ENCODE measurements around the gene FUCA1. TPM values are rescaled to one million over a fixed set of nuclear protein-coding genes. Genes with fewer than 3 reads are reported as not detected.

Gene FUCA1
- total RNA-seq, 2 experiments from 2014 or later: 3.6 to 4.1 TPM

DNA sequence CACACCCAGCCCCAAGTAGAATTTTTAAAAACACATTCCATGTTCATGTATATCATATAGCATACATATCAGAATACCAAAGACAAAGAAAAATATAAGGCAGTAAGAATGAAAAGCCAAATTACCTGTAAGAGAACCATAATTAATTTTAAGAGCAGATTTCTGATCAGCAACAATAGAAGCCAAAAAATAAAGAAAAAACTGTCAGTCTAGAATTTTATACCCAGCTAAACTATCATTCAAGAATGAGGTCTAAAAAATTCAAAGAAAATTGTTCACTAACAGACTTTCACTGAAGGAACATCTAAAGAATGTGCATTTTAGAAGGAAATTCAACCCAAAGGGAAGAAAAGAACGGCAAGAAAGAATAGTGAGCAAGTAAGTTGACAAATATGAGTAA is 10.6 kb upstream of the FUCA1 start:
- Histone ChIP-seq H3K4me1 (ENCODE audit: insufficient read depth, low read length) (no peaks in the 10 kb centered on the region), H3K27ac (ENCODE audit: low read depth in 1 of 2, low read length in 2 of 2) (no peak overlapping the region), H3K27me3 (ENCODE audit: control insufficient read depth in 1 of 2, insufficient read depth in 2 of 2, low read length in 2 of 2) (peaks cover 0 to 5% of the 10 kb centered on the region in 2 experiments), H3K36me3 (ENCODE audit: insufficient read depth, low read length) (no peaks in the 10 kb centered on the region), H3K9me3 (ENCODE audit: control insufficient read depth in 1 of 2, insufficient read depth in 1 of 2, low read length in 2 of 2) (peaks cover 22 to 24% of the 10 kb centered on the region in 2 experiments), H3K4me3 (ENCODE audit: low read length) (no peak overlapping the region)
- Mint-ChIP-seq H3K27me3 (no peaks in the 10 kb centered on the region), H3K4me3 (no peak overlapping the region), H3K36me3 (ENCODE audit: low read depth) (peaks cover 6% of the 10 kb centered on the region), H3K27ac (no peak overlapping the region), H3K4me1 (ENCODE audit: low read depth) (no peaks in the 10 kb centered on the region), H3K9me3 (peaks cover 6% of the 10 kb centered on the region)
- DNase-seq (no peak), ATAC-seq (ENCODE audit: poor library complexity) (no peak)
- ChIA-PET POLR2A (no interaction called here), CTCF (no interaction called here)
- intact Hi-C loops (cut with DNase I, micrococcal nuclease): no loop called here
- TF ChIP-seq CTCF (IDR thresholded peaks at IDR 0.05): no peak

DNA sequence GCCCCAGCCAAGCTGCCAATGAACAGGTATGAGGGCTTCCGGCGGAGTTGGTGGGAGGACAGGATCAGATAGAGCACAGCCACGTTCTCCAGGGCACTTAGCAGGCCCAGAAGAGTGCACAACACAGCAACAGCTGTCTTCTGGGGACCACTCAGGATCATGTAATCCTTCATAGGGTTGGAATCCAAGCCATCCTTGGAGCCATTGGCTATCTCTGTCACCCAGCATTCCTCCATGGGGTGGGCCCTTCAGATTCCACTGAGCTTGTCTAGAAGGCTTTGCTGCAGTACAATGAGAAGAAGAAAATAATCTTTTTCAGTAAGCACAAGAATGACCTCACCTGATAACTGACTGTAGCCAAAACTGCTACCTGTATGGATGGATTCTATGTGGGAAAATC is 7.3 kb upstream of the FUCA1 start:
- POLR2A ChIA-PET: no interaction called here
- ATAC-seq (ENCODE audit: poor library complexity): no peak
- no peak for DNase-seq
- TF ChIP-seq CTCF (IDR thresholded peaks at IDR 0.05): no peak
- Mint-ChIP-seq H3K27ac (no peak overlapping the region), H3K36me3 (ENCODE audit: low read depth) (peaks cover 6% of the 10 kb centered on the region), H3K9me3 (peaks cover 6% of the 10 kb centered on the region), H3K4me1 (ENCODE audit: low read depth) (no peaks in the 10 kb centered on the region), H3K4me3 (no peak overlapping the region), H3K27me3 (no peaks in the 10 kb centered on the region)
- H3K4me3 ChIP-seq (ENCODE audit: low read length): no peak overlapping the region
- no peaks in the 10 kb centered on the region for H3K4me1 ChIP-seq (ENCODE audit: insufficient read depth, low read length)
- intact Hi-C loops (cut with DNase I, micrococcal nuclease): no loop called here
- CTCF ChIA-PET: no interaction called here
- H3K36me3 ChIP-seq (ENCODE audit: insufficient read depth, low read length): no peaks in the 10 kb centered on the region
- H3K9me3 ChIP-seq (ENCODE audit: control insufficient read depth in 1 of 2, insufficient read depth in 1 of 2, low read length in 2 of 2): peaks cover 22 to 24% of the 10 kb centered on the region in 2 experiments
- peaks cover 0 to 5% of the 10 kb centered on the region in 2 experiments for H3K27me3 ChIP-seq (ENCODE audit: control insufficient read depth in 1 of 2, insufficient read depth in 2 of 2, low read length in 2 of 2)
- H3K27ac ChIP-seq (ENCODE audit: low read depth in 1 of 2, low read length in 2 of 2): no peak overlapping the region

GRCh38 chr1:23872421-23872820 is 4.3 kb upstream of the FUCA1 start:
- DNase-seq: no peak
- peaks cover 0 to 4% of the 10 kb centered on the region in 2 experiments for H3K9me3 ChIP-seq (ENCODE audit: control insufficient read depth in 1 of 2, insufficient read depth in 1 of 2, low read length in 2 of 2)
- Mint-ChIP-seq H3K4me1 (ENCODE audit: low read depth) (peaks cover 12% of the 10 kb centered on the region), H3K27ac (no peak overlapping the region), H3K9me3 (no peaks in the 10 kb centered on the region), H3K4me3 (no peak overlapping the region), H3K27me3 (no peaks in the 10 kb centered on the region), H3K36me3 (ENCODE audit: low read depth) (peaks cover 7% of the 10 kb centered on the region)
- H3K27ac ChIP-seq (ENCODE audit: low read depth in 1 of 2, low read length in 2 of 2): no peak overlapping the region
- ChIA-PET CTCF (no interaction called here), POLR2A (no interaction called here)
- no peak for ATAC-seq (ENCODE audit: poor library complexity)
- intact Hi-C loops (cut with DNase I, micrococcal nuclease): no loop called here
- peaks cover 14% of the 10 kb centered on the region for H3K4me1 ChIP-seq (ENCODE audit: insufficient read depth, low read length)
- H3K36me3 ChIP-seq (ENCODE audit: insufficient read depth, low read length): no peaks in the 10 kb centered on the region
- no peak for TF ChIP-seq CTCF (IDR thresholded peaks at IDR 0.05)
- no peak overlapping the region for H3K4me3 ChIP-seq (ENCODE audit: low read length)
- peaks cover 0 to 5% of the 10 kb centered on the region in 2 experiments for H3K27me3 ChIP-seq (ENCODE audit: control insufficient read depth in 1 of 2, insufficient read depth in 2 of 2, low read length in 2 of 2)

Measured in CD4-positive, alpha-beta T cell (primary cell).